D721Med (cell line): ENCODE results near the gene GP1BA.

Experiments
- DNase-seq: peaks from one replicate; pipeline ENCODE4 v3.0.0; 2011; ENCODE audit warnings: low spot score; ENCODE audit not compliant: insufficient read length
- FAIRE-seq: peaks from 2 replicates; lab custom pipeline; 2011; peaks lifted over from hg19 to GRCh38; lab: Jason Lieb, UNC
- TF ChIP-seq, protein P1 (sequence below): IDR thresholded peaks from 2 replicates; pipeline ENCODE4 v1.5.1; 2012; ENCODE audit warnings: mild to moderate bottlenecking, control low read depth; ENCODE audit not compliant: insufficient read depth; ENCODE audit errors: missing control alignments

Gene GP1BA

DNA sequence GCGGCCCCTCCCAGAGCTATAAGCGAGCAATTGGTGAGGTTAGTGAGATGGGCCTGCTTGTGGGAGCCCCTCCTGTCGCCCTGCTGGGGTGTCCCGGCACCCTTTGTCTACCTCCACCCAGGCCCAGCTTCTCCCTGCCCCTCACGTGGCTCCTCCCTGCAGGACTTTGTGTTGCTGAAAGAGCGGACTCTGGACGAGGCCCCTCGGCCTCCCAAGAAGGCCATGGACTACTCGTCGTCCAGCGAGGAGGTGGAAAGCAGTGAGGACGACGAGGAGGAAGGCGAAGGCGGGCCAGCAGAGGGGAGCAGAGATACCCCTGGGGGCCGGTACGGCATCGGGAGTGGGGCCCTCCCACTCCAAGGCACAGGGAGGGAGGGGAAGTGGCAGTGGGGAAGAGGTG is 38.8 kb upstream of the GP1BA start:
- FAIRE-seq, result no peak
- TF ChIP-seq, protein P1, sequence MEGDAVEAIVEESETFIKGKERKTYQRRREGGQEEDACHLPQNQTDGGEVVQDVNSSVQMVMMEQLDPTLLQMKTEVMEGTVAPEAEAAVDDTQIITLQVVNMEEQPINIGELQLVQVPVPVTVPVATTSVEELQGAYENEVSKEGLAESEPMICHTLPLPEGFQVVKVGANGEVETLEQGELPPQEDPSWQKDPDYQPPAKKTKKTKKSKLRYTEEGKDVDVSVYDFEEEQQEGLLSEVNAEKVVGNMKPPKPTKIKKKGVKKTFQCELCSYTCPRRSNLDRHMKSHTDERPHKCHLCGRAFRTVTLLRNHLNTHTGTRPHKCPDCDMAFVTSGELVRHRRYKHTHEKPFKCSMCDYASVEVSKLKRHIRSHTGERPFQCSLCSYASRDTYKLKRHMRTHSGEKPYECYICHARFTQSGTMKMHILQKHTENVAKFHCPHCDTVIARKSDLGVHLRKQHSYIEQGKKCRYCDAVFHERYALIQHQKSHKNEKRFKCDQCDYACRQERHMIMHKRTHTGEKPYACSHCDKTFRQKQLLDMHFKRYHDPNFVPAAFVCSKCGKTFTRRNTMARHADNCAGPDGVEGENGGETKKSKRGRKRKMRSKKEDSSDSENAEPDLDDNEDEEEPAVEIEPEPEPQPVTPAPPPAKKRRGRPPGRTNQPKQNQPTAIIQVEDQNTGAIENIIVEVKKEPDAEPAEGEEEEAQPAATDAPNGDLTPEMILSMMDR, result no peak

DNA sequence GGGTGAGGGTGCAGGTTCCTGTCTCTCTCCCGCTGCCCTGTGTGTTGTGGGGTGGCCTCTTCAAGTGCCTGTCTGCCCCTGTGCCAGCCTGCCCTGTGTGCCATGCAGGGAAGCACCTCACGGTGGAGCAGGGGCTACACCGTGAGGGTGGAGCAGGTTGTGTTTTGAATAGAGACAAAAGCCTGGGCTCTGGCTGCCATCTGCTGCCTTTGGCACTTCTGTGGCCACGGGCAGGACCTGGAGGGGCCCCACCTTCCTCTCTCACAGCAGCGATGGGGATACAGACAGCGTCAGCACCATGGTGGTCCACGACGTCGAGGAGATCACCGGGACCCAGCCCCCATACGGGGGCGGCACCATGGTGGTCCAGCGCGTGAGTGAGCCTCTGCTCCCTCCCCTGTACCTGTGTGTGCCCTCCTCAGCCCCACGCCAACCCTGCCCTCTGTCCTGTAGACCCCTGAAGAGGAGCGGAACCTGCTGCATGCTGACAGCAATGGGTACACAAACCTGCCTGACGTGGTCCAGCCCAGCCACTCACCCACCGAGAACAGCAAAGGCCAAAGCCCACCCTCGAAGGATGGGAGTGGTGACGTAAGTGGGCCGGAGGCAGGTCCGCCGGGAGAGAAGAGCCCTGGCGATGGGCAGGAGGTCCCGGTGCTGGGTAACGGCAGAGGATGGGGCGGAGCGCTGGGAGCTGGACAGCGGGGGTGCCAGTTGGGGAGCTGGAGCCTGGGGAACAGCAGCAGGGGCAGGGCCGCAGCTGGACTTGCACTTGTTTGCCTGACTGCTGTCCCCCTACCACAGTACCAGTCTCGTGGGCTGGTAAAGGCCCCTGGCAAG is 38.1 kb upstream of the GP1BA start:
- no peak for FAIRE-seq

More for the DNA sequence above, 38.8 kb upstream of the GP1BA start:
- no peak for DNase-seq

DNA sequence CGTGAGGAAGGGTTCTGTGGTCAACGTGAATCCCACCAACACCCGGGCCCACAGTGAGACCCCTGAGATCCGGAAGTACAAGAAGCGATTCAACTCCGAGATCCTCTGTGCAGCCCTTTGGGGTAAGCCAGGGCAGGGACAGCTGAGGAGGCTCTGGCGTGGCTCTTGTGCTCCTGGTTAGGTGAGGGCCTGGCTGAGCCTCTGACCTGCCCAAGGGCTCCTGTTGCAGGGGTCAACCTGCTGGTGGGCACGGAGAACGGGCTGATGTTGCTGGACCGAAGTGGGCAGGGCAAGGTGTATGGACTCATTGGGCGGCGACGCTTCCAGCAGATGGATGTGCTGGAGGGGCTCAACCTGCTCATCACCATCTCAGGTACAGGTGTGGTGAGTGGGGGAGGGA is 37.0 kb upstream of the GP1BA start:
- DNase-seq, result no peak
- TF ChIP-seq, protein P1, result no peak
- FAIRE-seq, result no peak

More for the DNA sequence above, 38.1 kb upstream of the GP1BA start:
- DNase-seq, result no peak
- TF ChIP-seq, protein P1, result no peak

DNA sequence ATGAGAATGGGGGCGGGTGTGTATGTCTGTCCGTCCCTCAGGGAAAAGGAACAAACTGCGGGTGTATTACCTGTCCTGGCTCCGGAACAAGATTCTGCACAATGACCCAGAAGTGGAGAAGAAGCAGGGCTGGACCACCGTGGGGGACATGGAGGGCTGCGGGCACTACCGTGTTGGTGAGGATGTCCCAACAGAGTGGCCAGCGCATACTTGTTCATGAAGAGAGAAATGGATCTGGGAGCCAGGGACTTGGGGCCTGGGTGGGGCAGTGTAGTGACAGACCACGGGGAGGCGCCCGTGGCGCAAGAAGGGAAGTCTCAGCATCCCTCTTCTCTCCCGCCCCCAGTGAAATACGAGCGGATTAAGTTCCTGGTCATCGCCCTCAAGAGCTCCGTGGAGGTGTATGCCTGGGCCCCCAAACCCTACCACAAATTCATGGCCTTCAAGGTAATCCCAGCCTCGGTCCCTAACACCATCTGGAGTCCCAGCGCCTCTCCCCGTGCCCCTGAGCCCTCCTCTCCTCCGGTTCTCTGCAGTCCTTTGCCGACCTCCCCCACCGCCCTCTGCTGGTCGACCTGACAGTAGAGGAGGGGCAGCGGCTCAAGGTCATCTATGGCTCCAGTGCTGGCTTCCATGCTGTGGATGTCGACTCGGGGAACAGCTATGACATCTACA is 36.3 kb upstream of the GP1BA start:
- peak; percentile 16 for DNase-seq

DNA sequence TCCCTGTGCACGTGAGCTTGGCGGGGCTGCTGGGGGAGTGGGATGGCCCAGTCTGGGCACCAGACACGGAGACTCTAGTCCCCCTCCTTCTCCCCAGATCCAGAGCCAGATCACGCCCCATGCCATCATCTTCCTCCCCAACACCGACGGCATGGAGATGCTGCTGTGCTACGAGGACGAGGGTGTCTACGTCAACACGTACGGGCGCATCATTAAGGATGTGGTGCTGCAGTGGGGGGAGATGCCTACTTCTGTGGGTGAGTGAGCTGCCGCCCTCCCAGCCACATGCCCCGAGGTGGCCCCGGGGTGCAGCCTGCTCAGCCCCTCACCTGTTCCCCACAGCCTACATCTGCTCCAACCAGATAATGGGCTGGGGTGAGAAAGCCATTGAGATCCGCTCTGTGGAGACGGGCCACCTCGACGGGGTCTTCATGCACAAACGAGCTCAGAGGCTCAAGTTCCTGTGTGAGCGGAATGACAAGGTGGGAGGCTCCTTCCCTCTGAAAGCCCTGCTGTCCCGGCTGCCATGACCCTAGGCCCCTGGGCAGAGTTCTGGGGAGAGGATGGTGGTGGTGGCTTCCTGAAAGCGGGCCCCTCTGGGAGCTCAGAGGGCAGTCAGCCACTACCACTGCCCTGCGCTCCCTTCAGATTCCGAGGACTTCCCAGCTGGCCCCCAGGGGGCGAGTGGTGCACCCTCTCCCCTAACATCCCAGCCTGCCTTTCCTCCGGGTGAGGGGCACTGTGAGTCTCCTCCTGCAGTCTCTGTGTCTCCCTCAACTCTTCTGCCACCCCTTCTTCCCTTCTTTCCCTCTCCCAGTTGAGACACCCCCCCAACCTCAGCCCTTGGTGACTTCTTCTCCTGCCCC is 35.5 kb upstream of the GP1BA start:
- FAIRE-seq (no peak), DNase-seq (peak; percentile 11)
- TF ChIP-seq, protein P1, result no peak

More for the DNA sequence above, 36.3 kb upstream of the GP1BA start:
- FAIRE-seq, result no peak
- TF ChIP-seq, protein P1, result no peak

DNA sequence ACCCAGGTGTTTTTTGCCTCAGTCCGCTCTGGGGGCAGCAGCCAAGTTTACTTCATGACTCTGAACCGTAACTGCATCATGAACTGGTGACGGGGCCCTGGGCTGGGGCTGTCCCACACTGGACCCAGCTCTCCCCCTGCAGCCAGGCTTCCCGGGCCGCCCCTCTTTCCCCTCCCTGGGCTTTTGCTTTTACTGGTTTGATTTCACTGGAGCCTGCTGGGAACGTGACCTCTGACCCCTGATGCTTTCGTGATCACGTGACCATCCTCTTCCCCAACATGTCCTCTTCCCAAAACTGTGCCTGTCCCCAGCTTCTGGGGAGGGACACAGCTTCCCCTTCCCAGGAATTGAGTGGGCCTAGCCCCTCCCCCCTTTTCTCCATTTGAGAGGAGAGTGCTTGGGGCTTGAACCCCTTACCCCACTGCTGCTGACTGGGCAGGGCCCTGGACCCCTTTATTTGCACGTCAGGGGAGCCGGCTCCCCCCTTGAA is 34.8 kb upstream of the GP1BA start:
- DNase-seq (peak; percentile 9), FAIRE-seq (no peak)
- TF ChIP-seq, protein P1, result no peak
